Neural cell (in vitro differentiated cells): ENCODE data around the gene DGCR6. TPM values are rescaled to one million over a fixed set of nuclear protein-coding genes. Genes with fewer than 3 reads are reported as not detected.

Source experiments
- H2AFZ ChIP-seq: fragments of 200-600, 300-800 bp; sonication (generic), shearing (Covaris generic); 2 replicates; pipeline ENCODE4 v1.6.0; 2014; ENCODE audit warnings: low read depth, mild to moderate bottlenecking, antibody characterized with exemption, low read length, moderate library complexity
- H3F3A ChIP-seq: fragments of 200-600 bp; shearing (Covaris generic); 2 replicates; pipeline ENCODE4 v1.6.1; 2016; ENCODE audit warnings: mild to moderate bottlenecking, moderate library complexity, mixed read lengths, antibody characterized with exemption, low read length; ENCODE audit not compliant: insufficient read depth, poor library complexity, severe bottlenecking
- H3K27ac ChIP-seq: fragments of 200-600, 300-800 bp; sonication (generic), shearing (Covaris generic); 2 replicates; pipeline ENCODE4 v1.5.1; 2014; ENCODE audit warnings: mild to moderate bottlenecking, low read length, moderate library complexity
- H3K27me3 ChIP-seq: fragments of 300-800, 200-600 bp; sonication (generic), shearing (Covaris generic); 2 replicates; pipeline ENCODE4 v1.6.0; 2014; ENCODE audit warnings: mild to moderate bottlenecking, low read depth, low read length, moderate library complexity; ENCODE audit not compliant: insufficient read depth
- H3K36me3 ChIP-seq: fragments of 300-800, 200-600 bp; sonication (generic), shearing (Covaris generic); 2 replicates; pipeline ENCODE4 v1.5.1; 2014; ENCODE audit warnings: mild to moderate bottlenecking, antibody characterized with exemption, low read length, moderate library complexity; ENCODE audit not compliant: insufficient read depth
- H3K4me2 ChIP-seq: fragments of 300-800, 200-600 bp; sonication (generic), shearing (Covaris generic); 2 replicates; pipeline ENCODE4 v1.6.0; 2014; ENCODE audit warnings: mild to moderate bottlenecking, low read length
- H3K4me3 ChIP-seq: fragments of 300-800, 200-600 bp; sonication (generic), shearing (Covaris generic); 2 replicates; pipeline ENCODE4 v1.5.1; 2014; ENCODE audit warnings: mild to moderate bottlenecking, low read length, moderate library complexity
- H3K79me2 ChIP-seq: fragments of 200-600 bp; shearing (Covaris generic); replicated peaks from 2 replicates; pipeline ENCODE4 v1.6.0; 2014; ENCODE audit warnings: mild to moderate bottlenecking, low read length, moderate library complexity; ENCODE audit not compliant: insufficient read depth
- H3K9ac ChIP-seq: fragments of 300-800, 200-600 bp; sonication (generic), shearing (Covaris generic); 2 replicates; pipeline ENCODE4 v1.6.1; 2016; ENCODE audit warnings: mild to moderate bottlenecking, low read length, mixed read lengths
- H3K9me2 ChIP-seq: fragments of 200-600 bp; shearing (Covaris generic); 2 replicates; pipeline ENCODE4 v1.6.1; 2016; ENCODE audit warnings: mild to moderate bottlenecking, low read length, mixed read lengths; ENCODE audit not compliant: insufficient read depth
- H3K9me3 ChIP-seq: fragments of 200-600, 300-800 bp; sonication (generic), shearing (Covaris generic); 2 replicates; pipeline ENCODE4 v1.6.1; 2016; ENCODE audit warnings: mild to moderate bottlenecking, mixed run types, low read length, moderate library complexity, mixed read lengths
- H4K20me1 ChIP-seq: fragments of 200-600 bp; shearing (Covaris generic); 2 replicates; pipeline ENCODE4 v1.6.1; 2016; ENCODE audit warnings: mild to moderate bottlenecking, mixed run types; ENCODE audit not compliant: insufficient read depth
- CTCF ChIP-seq: fragments of 450-650 bp; IDR thresholded peaks from 2 replicates; pipeline ENCODE4 v1.5.1; 2014; ENCODE audit warnings: antibody characterized with exemption, mild to moderate bottlenecking, moderate library complexity; ENCODE audit not compliant: poor library complexity, severe bottlenecking
- EP300 ChIP-seq: fragments of 450-650 bp; conservative IDR thresholded peaks from 2 replicates; pipeline ENCODE4 v1.6.1; 2014; ENCODE audit warnings: antibody characterized with exemption, mild to moderate bottlenecking, moderate library complexity; ENCODE audit not compliant: poor library complexity, severe bottlenecking
- EZH2 ChIP-seq: fragments of 200-600, 300-800 bp; shearing (Covaris generic), sonication (generic); IDR thresholded peaks from 2 replicates; pipeline ENCODE4 v1.6.1; 2014; ENCODE audit warnings: antibody characterized with exemption, low read length, borderline replicate concordance, mild to moderate bottlenecking; ENCODE audit not compliant: insufficient read depth, poor library complexity, severe bottlenecking
- MXI1 ChIP-seq: fragments of 450-650 bp; conservative IDR thresholded peaks from 2 replicates; pipeline ENCODE4 v1.6.1; 2014; ENCODE audit warnings: antibody characterized with exemption, mild to moderate bottlenecking; ENCODE audit not compliant: poor library complexity, severe bottlenecking
- POLR2AphosphoS5 ChIP-seq: IDR thresholded peaks from 2 replicates; pipeline ENCODE4 v1.6.1; 2012
- RAD21 ChIP-seq: fragments of 450-650 bp; conservative IDR thresholded peaks from 2 replicates; pipeline ENCODE4 v1.6.1; 2014; ENCODE audit warnings: antibody characterized with exemption, mild to moderate bottlenecking, moderate library complexity
- REST ChIP-seq: IDR thresholded peaks from 2 replicates; pipeline ENCODE4 v1.6.1; 2012; ENCODE audit warnings: borderline replicate concordance
- SMC3 ChIP-seq: fragments of 450-650 bp; conservative IDR thresholded peaks from 2 replicates; pipeline ENCODE4 v1.6.1; 2014; ENCODE audit warnings: antibody characterized with exemption, mild to moderate bottlenecking, moderate library complexity; ENCODE audit not compliant: poor library complexity
- TAF1 ChIP-seq: IDR thresholded peaks from 2 replicates; pipeline ENCODE4 v1.6.1; 2012; ENCODE audit warnings: low read depth
- polyA plus RNA-seq: library from polyadenylated mRNA; depleted of rRNA; stranded (reverse); fragments of >200 nt; gene quantifications from 2 replicates; pipeline ENCODE4 v1.2.3, GENCODE V29; 2014

Gene DGCR6
- polyA plus RNA-seq, 1 donor from 2014 or later, result 8.9 TPM

GRCh38 chr22:18931905-18932652 is 26.0 kb downstream of the DGCR6 start:
- no peak overlapping the region for H3K4me2 ChIP-seq

GRCh38 chr22:18933914-18934313 is 27.8 kb downstream of the DGCR6 start:
- Histone ChIP-seq H3K27me3 (no peaks in the 10 kb centered on the region), H3K4me3 (no peak overlapping the region), H3K9me2 (no peaks in the 10 kb centered on the region), H3K36me3 (no peaks in the 10 kb centered on the region), H2AFZ (no peak overlapping the region), H3K9me3 (no peaks in the 10 kb centered on the region), H3K4me2 (no peak overlapping the region), H3F3A (no peaks in the 10 kb centered on the region), H3K9ac (no peak overlapping the region), H4K20me1 (no peaks in the 10 kb centered on the region), H3K79me2 (no peaks in the 10 kb centered on the region), H3K27ac (no peak overlapping the region)
- TF ChIP-seq REST (no peak), POLR2AphosphoS5 (no peak), CTCF (no peak), MXI1 (no peak), TAF1 (no peak), EP300 (no peak)

More at GRCh38 chr22:18931905-18932652, 26.0 kb downstream of the DGCR6 start:
- Histone ChIP-seq H3K9ac (no peak overlapping the region), H3K9me3 (no peaks in the 10 kb centered on the region), H2AFZ (no peak overlapping the region), H3K27ac (no peak overlapping the region), H3F3A (no peaks in the 10 kb centered on the region), H3K27me3 (no peaks in the 10 kb centered on the region), H3K79me2 (no peaks in the 10 kb centered on the region), H3K36me3 (no peaks in the 10 kb centered on the region), H3K9me2 (no peaks in the 10 kb centered on the region), H3K4me3 (no peak overlapping the region), H4K20me1 (no peaks in the 10 kb centered on the region)
- TF ChIP-seq EP300 (no peak), TAF1 (no peak), EZH2 (no peak), RAD21 (no peak), SMC3 (no peak), MXI1 (no peak), REST (no peak), POLR2AphosphoS5 (no peak), CTCF (no peak)
